Uterus (tissue), 4 donors: ENCODE results near the gene AP2A1. TPM values are rescaled to one million over a fixed set of nuclear protein-coding genes. Genes with fewer than 3 reads are reported as not detected.
A peak's percentile ranks its signal among the peaks of the same experiment; 100 is the strongest.

ENCODE experiments used
- DNase-seq, 2 donors: peaks; one replicate each; pipeline ENCODE4 v3.0.0-alpha.2; 2019 to 2020
- H3K27ac ChIP-seq, 2 donors: fragments of 200-600 bp; sonication (generic); 1 replicate in 1 of 2; 2 replicates in 1 of 2; pipeline ENCODE4 v1.5.1; 2016 to 2018
- H3K27me3 ChIP-seq, 2 donors: fragments of 200-600 bp; sonication (generic); one replicate each; pipeline ENCODE4 v1.5.1; 2018 to 2019; ENCODE audit warnings: control low read depth in 1 of 2
- H3K36me3 ChIP-seq, 2 donors: fragments of 200-600 bp; sonication (generic); one replicate each; pipeline ENCODE4 v1.5.1; 2019; ENCODE audit warnings: control low read depth in 1 of 2
- H3K4me1 ChIP-seq, 2 donors: fragments of 200-600 bp; sonication (generic); one replicate each; pipeline ENCODE4 v1.5.1; 2018 to 2019; ENCODE audit warnings: control low read depth in 1 of 2
- H3K4me3 ChIP-seq, 2 donors: fragments of 200-600 bp; sonication (generic); 1 replicate in 1 of 2; 2 replicates in 1 of 2; pipeline ENCODE4 v1.5.1; 2018 to 2019; ENCODE audit warnings: mild to moderate bottlenecking in 1 of 2
- H3K9me3 ChIP-seq, 2 donors: fragments of 200-600 bp; sonication (generic); one replicate each; pipeline ENCODE4 v1.5.1; 2019; ENCODE audit warnings: control low read depth in 1 of 2
- CTCF ChIP-seq, 4 experiments: fragments of 200-600 bp in 2 of 4; fragments of 450-650 bp in 2 of 4; sonication (generic) in 2 of 4; IDR thresholded peaks; one replicate each; pipeline ENCODE4 v1.5.1; 2016 to 2019; ENCODE audit warnings: antibody characterized with exemption in 4 of 4, mild to moderate bottlenecking in 2 of 4, moderate library complexity in 1 of 4
- POLR2A ChIP-seq, 2 donors: fragments of 450-650 bp; IDR thresholded peaks; one replicate each; pipeline ENCODE4 v1.6.1; 2016; ENCODE audit warnings: antibody characterized with exemption in 2 of 2, mild to moderate bottlenecking in 1 of 2, moderate library complexity in 1 of 2
- intact Hi-C: fragments of 100-400 bp; cut with DNase I; formaldehyde crosslinking; loops from one replicate; pipeline ENCODE4 v1.15.1; 2023; ENCODE audit warnings: low total_unique reads
- total RNA-seq, 4 donors: library from RNA; depleted of rRNA in 3 of 4; stranded (reverse); fragments of >200 nt in 3 of 4; gene quantifications; one replicate each; pipeline versions ENCODE4 v1.1.0 to v1.2.4, GENCODE V29; 2014 to 2023
- donor health status: DM: yes; HTN: yes; CAD: no.

Gene AP2A1
- total RNA-seq, 4 donors from 2014 or later: 47.1 to 114 (median 54.7) TPM

GRCh38 chr19:49764341-49764740 is 2.5 kb upstream of the AP2A1 start:
- Histone ChIP-seq H3K36me3 (no peaks in the 10 kb centered on the region), H3K27ac (peak overlapping the region; percentile 52 to 90), H3K9me3 (no peaks in the 10 kb centered on the region), H3K27me3 (no peaks in the 10 kb centered on the region), H3K4me3 (no peak overlapping the region), H3K4me1 (peaks cover 0 to 17% of the 10 kb centered on the region in 2 donors)
- intact Hi-C loops: no loop called here
- no peak for DNase-seq
- TF ChIP-seq CTCF (IDR thresholded peaks at IDR 0.05) (no peak), POLR2A (IDR thresholded peaks at IDR 0.05) (no peak)

- peak in 1 of 4 experiments; percentile 30 for TF ChIP-seq CTCF (IDR thresholded peaks at IDR 0.05)
- peak; percentile 86 to 94 for TF ChIP-seq POLR2A (IDR thresholded peaks at IDR 0.05)
- Histone ChIP-seq H3K36me3 (no peaks in the 10 kb centered on the region), H3K4me3 (peak overlapping the region; percentile 93 to 96), H3K27me3 (no peaks in the 10 kb centered on the region), H3K4me1 (peaks cover 0 to 17% of the 10 kb centered on the region in 2 donors), H3K27ac (peak overlapping the region; percentile 90 to 93), H3K9me3 (no peaks in the 10 kb centered on the region)
- peak; percentile 99 to 100 for DNase-seq
- intact Hi-C loops: loop anchor here (5.0 kb wide), 1 partner anchor 41 kb away; no protein-coding TSS in a partner anchor
Measured at GRCh38 chr19:49766007-49766929, 533 bp upstream of the AP2A1 start.

GRCh38 chr19:49767381-49767780 is 580 bp downstream of the AP2A1 start:
- TF ChIP-seq POLR2A (IDR thresholded peaks at IDR 0.05) (no peak), CTCF (IDR thresholded peaks at IDR 0.05) (no peak)
- intact Hi-C loops: loop anchor here (5.0 kb wide), 1 partner anchor 40 kb away; no protein-coding TSS in a partner anchor
- no peak for DNase-seq
- Histone ChIP-seq H3K27me3 (no peaks in the 10 kb centered on the region), H3K9me3 (no peaks in the 10 kb centered on the region), H3K27ac (peak overlapping the region; percentile 86 to 90), H3K36me3 (no peaks in the 10 kb centered on the region), H3K4me1 (peaks cover 0 to 14% of the 10 kb centered on the region in 2 donors), H3K4me3 (peak overlapping the region; percentile 93 to 96)

- intact Hi-C loops: loop anchor here (5.0 kb wide), 1 partner anchor 39 kb away; no protein-coding TSS in a partner anchor
- Histone ChIP-seq H3K27ac (peak overlapping the region; percentile 86 to 90), H3K36me3 (no peaks in the 10 kb centered on the region), H3K4me3 (peak overlapping the region; percentile 93 to 96), H3K4me1 (peaks cover 0 to 14% of the 10 kb centered on the region in 2 donors), H3K9me3 (no peaks in the 10 kb centered on the region), H3K27me3 (no peaks in the 10 kb centered on the region)
- DNase-seq: no peak
- TF ChIP-seq CTCF (IDR thresholded peaks at IDR 0.05) (no peak), POLR2A (IDR thresholded peaks at IDR 0.05) (no peak)
Measured at GRCh38 chr19:49767967-49768581, 1.3 kb downstream of the AP2A1 start.

GRCh38 chr19:49770529-49770928 is 3.7 kb downstream of the AP2A1 start:
- H3K36me3 ChIP-seq: no peaks in the 10 kb centered on the region
- intact Hi-C loops: no loop called here
- H3K27me3 ChIP-seq: no peaks in the 10 kb centered on the region
- no peak for DNase-seq
- TF ChIP-seq CTCF (IDR thresholded peaks at IDR 0.05) (no peak), POLR2A (IDR thresholded peaks at IDR 0.05) (no peak)
- peaks cover 0 to 14% of the 10 kb centered on the region in 2 donors for H3K4me1 ChIP-seq
- no peak overlapping the region for H3K27ac ChIP-seq
- H3K4me3 ChIP-seq: no peak overlapping the region
- H3K9me3 ChIP-seq: no peaks in the 10 kb centered on the region
